Upper lobe of left lung (tissue), 6 donors: ENCODE results near the gene ZFP42. TPM values are rescaled to one million over a fixed set of nuclear protein-coding genes. Genes with fewer than 3 reads are reported as not detected.

Experiments used
- ATAC-seq, 2 donors: fragments of 200-7000 bp; cut with Tn5 transposase; one replicate each; pipeline ENCODE4 v1.9.1; 2022; ENCODE audit warnings: mild to moderate bottlenecking in 2 of 2, moderate library complexity in 2 of 2; ENCODE audit not compliant: low FRiP score in 2 of 2
- DNase-seq, 2 donors: peaks; one replicate each; pipeline ENCODE4 v3.0.0-alpha.2; 2019 to 2020
- H3K27ac ChIP-seq, 4 donors: fragments of 200-600 bp; sonication (generic); one replicate each; pipeline ENCODE4 v1.5.1; 2016 to 2019
- H3K27me3 ChIP-seq, 4 donors: fragments of 200-600 bp; sonication (generic); one replicate each; pipeline ENCODE4 v1.5.1; 2017 to 2019
- H3K36me3 ChIP-seq, 4 donors: fragments of 200-600 bp; sonication (generic); one replicate each; pipeline ENCODE4 v1.5.1; 2016 to 2019
- H3K4me1 ChIP-seq, 4 donors: fragments of 200-600 bp; sonication (generic); one replicate each; pipeline ENCODE4 v1.5.1; 2018 to 2019
- H3K4me3 ChIP-seq, 4 donors: fragments of 200-600 bp; sonication (generic); one replicate each; pipeline ENCODE4 v1.5.1; 2017 to 2019; ENCODE audit warnings: mild to moderate bottlenecking in 2 of 4, moderate library complexity in 1 of 4
- H3K9me3 ChIP-seq, 4 donors: fragments of 200-600 bp; sonication (generic); one replicate each; pipeline ENCODE4 v1.5.1; 2018 to 2019
- EP300 ChIP-seq, 4 donors: sonication (generic); formaldehyde crosslinking; IDR thresholded peaks; one replicate each; pipeline ENCODE4 v1.5.1; 2017; ENCODE audit warnings: antibody characterized with exemption in 4 of 4, control low read depth in 2 of 4
- POLR2A ChIP-seq, 4 donors: fragments of 450-650 bp; IDR thresholded peaks; one replicate each; pipeline ENCODE4 v1.5.1; 2016 to 2017; ENCODE audit warnings: antibody characterized with exemption in 4 of 4, mild to moderate bottlenecking in 2 of 4
- POLR2AphosphoS5 ChIP-seq, 2 donors: sonication (generic); formaldehyde crosslinking; IDR thresholded peaks; one replicate each; pipeline ENCODE4 v1.5.1; 2017; ENCODE audit warnings: antibody characterized with exemption in 2 of 2
- WGBS, 2 donors: methylation state at CpG; one replicate each; pipeline ENCODE4 v1.1.5; 2017 to 2018; 5-methylcytosine and 5-hydroxymethylcytosine counted together
- total RNA-seq, 6 donors: library from RNA; depleted of rRNA in 4 of 6; stranded (reverse); fragments of >200 nt in 4 of 6; gene quantifications; one replicate each; pipeline versions ENCODE4 v1.1.0 to v1.2.1, GENCODE V29; 2016 to 2021
- TF ChIP-seq, protein P1 (sequence below), 6 experiments: fragments of 450-650 bp in 4 of 6; fragments of 200-600 bp in 2 of 6; sonication (generic) in 2 of 6; IDR thresholded peaks; one replicate each; pipeline ENCODE4 v1.5.1; 2016 to 2019; ENCODE audit warnings: antibody characterized with exemption in 6 of 6
- donor health status: DM: no; HTN: no; CAD: no; lungs with moderate emphysema.
- donor health status: DM: no; HTN: yes; CAD: no; lungs with severe emphysema.

ZFP42 gene
- total RNA-seq, 6 donors from 2014 or later: 0.40 to 0.61 (median 0.49) TPM; not detected in 3

DNA sequence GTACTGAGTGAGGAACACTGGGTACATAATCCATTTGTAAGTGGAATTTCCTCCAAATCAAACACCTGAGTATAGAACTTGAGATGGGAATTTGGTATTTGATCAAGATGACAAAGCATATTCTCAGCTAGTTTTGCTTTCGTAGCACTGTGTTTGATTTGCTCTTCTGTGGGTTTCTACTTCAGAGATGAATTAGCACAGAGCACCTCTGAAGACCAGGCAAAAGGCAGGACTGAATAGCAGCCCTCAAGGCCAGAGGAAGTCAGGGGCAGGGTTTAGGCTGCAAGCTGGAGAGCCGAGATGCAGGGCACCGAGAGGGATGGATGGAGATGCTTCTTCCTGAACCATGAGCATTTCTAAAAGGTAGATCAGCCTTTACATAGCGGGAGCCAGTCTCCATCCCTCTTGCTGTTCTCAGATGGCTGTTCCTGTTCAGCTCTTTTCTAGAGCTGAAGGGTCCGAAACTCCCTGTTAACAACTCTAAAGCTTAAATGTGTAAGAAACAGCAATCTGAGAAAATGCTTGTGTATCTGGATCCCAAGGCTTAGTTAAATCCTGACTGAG is 10.8 kb downstream of the ZFP42 start:
- ATAC-seq (no peak), DNase-seq (no peak)
- Histone ChIP-seq H3K4me3 (no peak overlapping the region), H3K27me3 (no peaks in the 10 kb centered on the region), H3K4me1 (no peaks in the 10 kb centered on the region), H3K27ac (no peak overlapping the region), H3K36me3 (no peaks in the 10 kb centered on the region), H3K9me3 (no peaks in the 10 kb centered on the region)
- no peak for TF ChIP-seq POLR2AphosphoS5 (IDR thresholded peaks at IDR 0.05)
- TF ChIP-seq POLR2A (IDR thresholded peaks at IDR 0.05): no peak
- TF ChIP-seq, protein P1, sequence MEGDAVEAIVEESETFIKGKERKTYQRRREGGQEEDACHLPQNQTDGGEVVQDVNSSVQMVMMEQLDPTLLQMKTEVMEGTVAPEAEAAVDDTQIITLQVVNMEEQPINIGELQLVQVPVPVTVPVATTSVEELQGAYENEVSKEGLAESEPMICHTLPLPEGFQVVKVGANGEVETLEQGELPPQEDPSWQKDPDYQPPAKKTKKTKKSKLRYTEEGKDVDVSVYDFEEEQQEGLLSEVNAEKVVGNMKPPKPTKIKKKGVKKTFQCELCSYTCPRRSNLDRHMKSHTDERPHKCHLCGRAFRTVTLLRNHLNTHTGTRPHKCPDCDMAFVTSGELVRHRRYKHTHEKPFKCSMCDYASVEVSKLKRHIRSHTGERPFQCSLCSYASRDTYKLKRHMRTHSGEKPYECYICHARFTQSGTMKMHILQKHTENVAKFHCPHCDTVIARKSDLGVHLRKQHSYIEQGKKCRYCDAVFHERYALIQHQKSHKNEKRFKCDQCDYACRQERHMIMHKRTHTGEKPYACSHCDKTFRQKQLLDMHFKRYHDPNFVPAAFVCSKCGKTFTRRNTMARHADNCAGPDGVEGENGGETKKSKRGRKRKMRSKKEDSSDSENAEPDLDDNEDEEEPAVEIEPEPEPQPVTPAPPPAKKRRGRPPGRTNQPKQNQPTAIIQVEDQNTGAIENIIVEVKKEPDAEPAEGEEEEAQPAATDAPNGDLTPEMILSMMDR (IDR thresholded peaks at IDR 0.05): no peak
- TF ChIP-seq EP300 (IDR thresholded peaks at IDR 0.05): no peak
- WGBS, 2 donors: 47 to 71% methylated on average over 5 of the region's 5 CpGs

DNA sequence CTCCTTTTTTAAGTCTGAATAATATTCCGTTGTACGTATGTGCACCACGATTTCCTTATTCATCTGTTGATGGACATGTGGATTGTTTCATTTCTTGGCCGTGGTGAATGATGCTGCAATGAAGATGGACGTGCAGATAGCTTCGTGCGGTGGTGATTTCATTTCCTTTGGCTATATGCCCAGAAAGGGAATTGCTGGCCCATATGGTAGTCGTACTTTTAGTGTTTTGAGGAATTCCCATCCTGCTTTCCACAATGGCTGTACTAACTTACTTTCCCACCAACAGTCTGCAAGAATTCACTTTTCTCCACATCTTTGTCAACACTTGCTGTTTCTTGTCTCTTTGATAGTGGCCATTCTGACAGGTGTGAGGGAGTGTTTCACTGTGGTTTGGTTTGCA is 12.8 kb downstream of the ZFP42 start:
- TF ChIP-seq, protein P1 (IDR thresholded peaks at IDR 0.05): no peak
- no peak for TF ChIP-seq POLR2AphosphoS5 (IDR thresholded peaks at IDR 0.05)
- TF ChIP-seq POLR2A (IDR thresholded peaks at IDR 0.05): no peak
- TF ChIP-seq EP300 (IDR thresholded peaks at IDR 0.05): no peak
- DNase-seq (no peak), ATAC-seq (no peak)
- no peak overlapping the region for H3K27ac ChIP-seq
- H3K36me3 ChIP-seq: no peaks in the 10 kb centered on the region
- H3K27me3 ChIP-seq: no peaks in the 10 kb centered on the region
- H3K4me3 ChIP-seq: no peak overlapping the region
- 41 to 64% methylated on average over 8 of the region's 8 CpGs for WGBS, 2 donors
- H3K9me3 ChIP-seq: no peaks in the 10 kb centered on the region
- H3K4me1 ChIP-seq: no peaks in the 10 kb centered on the region

DNA sequence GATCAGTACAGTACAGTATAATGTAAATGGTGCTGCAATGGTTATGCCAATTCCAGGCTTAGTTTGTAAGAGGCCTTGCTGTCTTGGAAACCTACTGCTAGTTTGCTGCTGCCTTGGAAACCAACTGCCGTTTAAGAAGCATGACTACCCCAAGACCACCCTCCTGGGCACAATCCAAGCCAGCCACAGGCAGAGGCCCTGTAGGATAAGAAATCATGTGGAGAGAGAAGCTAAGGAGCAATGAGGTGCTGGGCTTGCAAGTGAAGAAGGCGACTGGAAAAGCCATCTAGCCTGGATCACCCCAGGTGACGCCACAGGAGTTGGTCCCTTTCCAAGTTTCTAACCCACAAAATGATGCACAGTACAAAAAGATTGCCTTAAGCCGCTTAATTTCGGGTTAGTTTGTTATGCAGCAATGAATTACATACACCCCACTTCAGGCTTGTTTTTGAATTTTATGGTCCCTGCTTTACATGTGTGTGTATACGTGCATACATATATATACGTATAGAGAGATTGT is 16.9 kb downstream of the ZFP42 start:
- no peaks in the 10 kb centered on the region for H3K36me3 ChIP-seq
- TF ChIP-seq EP300 (IDR thresholded peaks at IDR 0.05): no peak
- TF ChIP-seq, protein P1 (IDR thresholded peaks at IDR 0.05): no peak
- TF ChIP-seq POLR2A (IDR thresholded peaks at IDR 0.05): no peak
- H3K9me3 ChIP-seq: no peaks in the 10 kb centered on the region
- DNase-seq (no peak), ATAC-seq (no peak)
- no peak overlapping the region for H3K27ac ChIP-seq
- no peaks in the 10 kb centered on the region for H3K4me1 ChIP-seq
- WGBS, 2 donors: 96 to 97% methylated on average over 7 of the region's 7 CpGs
- no peaks in the 10 kb centered on the region for H3K27me3 ChIP-seq
- H3K4me3 ChIP-seq: no peak overlapping the region

DNA sequence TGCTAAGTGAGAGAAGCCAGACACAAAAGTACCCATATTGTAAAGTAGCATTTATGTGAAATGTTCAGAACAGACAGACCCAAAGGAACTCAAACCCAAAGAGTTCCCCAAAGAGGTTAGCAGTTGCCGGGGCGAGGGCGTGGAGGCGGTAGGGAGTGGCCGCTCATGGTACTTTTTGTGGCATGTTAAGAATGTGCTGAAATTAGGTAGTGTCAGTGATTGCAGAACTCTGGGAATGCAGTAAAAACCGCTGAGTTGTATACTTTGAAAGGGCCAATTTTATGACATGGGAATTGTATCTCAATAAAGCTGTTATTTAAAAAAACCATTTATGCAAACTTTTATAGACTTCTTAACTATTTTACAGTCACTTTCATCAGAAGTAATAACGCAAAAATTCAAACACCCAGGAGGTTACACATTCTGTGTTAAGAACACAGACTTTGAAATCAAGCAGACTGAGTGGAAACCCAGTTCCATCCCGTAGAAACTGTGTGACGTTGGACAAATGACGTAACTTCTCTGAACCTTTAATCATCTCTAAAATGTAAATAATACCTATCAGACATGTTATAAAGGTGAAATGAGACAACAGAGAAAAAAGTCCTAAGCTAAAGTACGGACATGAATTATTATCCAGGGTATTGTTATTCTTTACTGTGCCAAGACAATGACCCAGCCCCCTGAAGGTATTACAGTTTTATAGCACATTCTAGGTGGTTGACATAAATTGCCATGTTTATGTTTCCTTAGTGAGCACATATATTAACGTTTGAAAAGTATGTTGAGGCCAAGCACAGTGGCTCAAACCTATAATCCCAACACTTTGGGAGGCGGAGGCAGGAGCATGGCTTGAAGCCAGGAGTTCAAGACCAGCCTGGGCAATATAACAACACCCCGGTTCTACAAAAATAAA is 19.7 kb downstream of the ZFP42 start:
- H3K36me3 ChIP-seq: no peaks in the 10 kb centered on the region
- H3K4me1 ChIP-seq: no peaks in the 10 kb centered on the region
- no peak for TF ChIP-seq POLR2A (IDR thresholded peaks at IDR 0.05)
- TF ChIP-seq, protein P1 (IDR thresholded peaks at IDR 0.05): no peak
- no peak for TF ChIP-seq EP300 (IDR thresholded peaks at IDR 0.05)
- no peak for TF ChIP-seq POLR2AphosphoS5 (IDR thresholded peaks at IDR 0.05)
- H3K9me3 ChIP-seq: no peaks in the 10 kb centered on the region
- WGBS, 2 donors: 69 to 71% methylated on average over 14 of the region's 14 CpGs
- no peaks in the 10 kb centered on the region for H3K27me3 ChIP-seq
- DNase-seq: no peak
- H3K4me3 ChIP-seq: no peak overlapping the region
- H3K27ac ChIP-seq: no peak overlapping the region
- no peak for ATAC-seq
